Hematopoietic multipotent progenitor cell treated with erythropoietin and hydrocortisone succinate and interleukin-3 and kit ligand, for 15 days (in vitro differentiated cells): ENCODE results near the gene IQCF6.
"Not testable (repeated sequence)": the region's sequence is repeated elsewhere in the genome, so short reads cannot be mapped to it uniquely, and the experiment has no call there.

Source experiments
- DNase-seq: peaks from one replicate; pipeline ENCODE4 v3.0.0-alpha.2; 2015; ENCODE audit warnings: low spot score

IQCF6 gene

DNA sequence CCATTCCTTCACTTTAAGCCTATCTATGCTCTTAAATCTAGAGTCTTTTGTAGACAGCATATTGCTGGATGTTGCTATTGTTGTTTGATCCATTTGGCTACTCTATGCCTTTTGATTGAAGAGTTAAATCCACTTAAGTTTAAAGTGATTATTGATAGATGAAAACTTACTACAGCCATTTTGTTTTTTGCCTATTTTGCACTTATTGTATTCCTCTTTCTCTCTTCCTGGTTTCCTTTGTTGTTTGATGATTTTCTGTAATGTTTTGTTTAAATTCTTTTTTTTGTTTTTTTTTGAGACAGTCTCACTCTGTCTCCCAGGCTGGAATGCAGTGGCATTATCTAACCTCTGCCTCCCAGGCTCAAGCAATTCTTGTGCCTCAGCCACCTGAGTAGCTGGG lies 19.8 kb downstream of the IQCF6 start:
- no peak for DNase-seq

DNA sequence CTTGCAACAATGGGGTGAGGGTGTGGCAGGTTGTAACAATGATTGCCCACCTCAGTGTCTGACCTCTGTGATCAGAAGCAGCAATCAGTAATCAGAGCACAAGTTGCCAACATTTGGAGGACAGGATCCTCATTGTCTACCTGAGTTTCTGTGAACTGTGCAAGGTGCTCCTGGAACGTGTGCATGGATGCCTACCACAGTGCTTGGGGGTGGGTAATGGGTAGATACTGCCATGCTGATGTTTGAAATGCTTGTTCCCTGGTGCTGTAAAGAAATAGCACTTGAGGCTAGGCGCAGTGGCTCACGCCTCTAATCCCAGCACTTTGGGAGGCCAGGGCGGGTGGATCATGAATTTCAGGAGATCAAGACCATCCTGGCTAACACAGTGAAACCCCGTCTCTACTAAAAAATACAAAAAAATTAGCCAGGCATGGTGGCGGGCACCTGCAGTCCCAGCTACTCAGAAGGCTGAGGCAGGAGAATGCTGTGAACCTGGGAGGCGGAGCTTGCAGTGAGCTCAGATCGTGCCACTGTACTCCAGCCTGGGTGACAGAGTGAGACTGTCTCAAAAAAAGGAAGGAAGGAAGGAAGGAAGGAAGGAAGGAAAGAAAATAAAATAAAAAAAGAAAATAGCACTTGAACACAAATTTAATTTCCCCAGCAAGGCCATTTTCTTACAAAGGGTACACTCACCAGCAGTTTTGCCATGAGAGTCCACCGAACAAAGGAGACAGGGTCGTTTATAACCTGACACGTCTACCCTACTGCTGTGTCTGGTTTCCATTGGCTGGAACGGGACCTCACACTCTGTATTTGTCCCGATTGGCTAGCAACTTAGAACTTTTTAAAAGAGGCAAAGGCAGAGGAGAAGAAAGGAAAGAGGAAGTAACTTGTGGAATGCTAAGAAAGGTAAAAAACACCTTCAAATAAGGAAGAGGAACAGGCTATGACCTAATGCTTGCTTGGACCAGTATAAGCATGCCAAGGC lies 25.0 kb downstream of the IQCF6 start:
- not testable (repeated sequence) for DNase-seq

DNA sequence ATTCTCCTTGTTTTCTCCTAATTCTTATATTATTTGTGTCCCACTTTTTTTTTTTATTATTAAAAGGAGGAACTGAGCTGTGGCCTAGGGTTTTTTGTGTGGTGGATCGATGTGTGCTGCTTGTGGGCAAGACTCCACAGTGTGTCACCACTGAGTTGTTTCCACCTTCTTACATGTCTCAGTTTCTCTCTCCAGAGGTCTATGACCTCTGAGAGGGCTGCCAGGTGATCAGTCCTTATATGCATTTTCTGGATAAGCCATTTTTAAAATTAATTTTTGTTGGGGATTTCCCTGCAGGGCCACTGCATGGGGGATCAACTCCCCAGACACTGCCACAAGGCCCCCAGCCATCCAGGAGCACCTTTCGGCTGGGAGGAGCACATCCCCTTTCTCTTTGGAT lies 27.8 kb downstream of the IQCF6 start:
- DNase-seq: no peak

DNA sequence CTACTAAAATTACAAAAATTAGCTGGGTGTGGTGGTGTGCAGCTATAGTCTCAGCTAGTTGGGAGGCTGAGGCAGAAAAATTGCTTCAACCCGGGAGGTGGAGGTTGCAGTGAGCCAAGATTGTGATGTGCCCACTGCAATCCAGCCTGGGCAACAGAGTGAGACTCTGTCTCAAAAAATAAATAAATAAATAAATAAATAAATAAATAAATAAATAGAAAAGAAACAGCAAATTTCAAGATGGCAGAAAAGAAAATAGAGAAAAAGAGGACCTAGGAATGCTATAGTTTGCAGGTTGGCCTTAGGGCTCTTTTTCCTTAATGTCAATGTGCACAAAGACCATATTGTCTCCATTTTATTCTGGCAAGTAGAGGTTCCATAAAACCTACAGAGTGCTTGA lies 28.2 kb downstream of the IQCF6 start:
- DNase-seq: no peak

DNA sequence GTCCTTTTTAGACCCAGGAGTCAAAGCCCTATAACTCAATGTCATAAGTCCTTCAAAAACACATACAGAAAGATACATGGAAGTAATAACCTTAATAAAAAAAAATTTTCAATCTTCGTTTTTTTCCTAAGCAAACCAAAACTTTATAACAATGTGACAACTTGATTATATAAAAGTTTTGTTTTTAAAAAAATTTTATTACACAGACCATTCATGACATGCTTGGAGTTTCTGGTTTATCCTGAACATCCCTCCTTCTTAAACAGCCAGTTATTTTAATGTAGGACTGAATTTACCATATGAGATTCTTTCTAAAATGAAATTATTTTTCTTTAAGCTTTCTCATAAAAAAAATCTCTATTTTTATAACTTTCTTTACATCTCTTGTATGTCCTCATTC lies 30.7 kb downstream of the IQCF6 start:
- no peak for DNase-seq

DNA sequence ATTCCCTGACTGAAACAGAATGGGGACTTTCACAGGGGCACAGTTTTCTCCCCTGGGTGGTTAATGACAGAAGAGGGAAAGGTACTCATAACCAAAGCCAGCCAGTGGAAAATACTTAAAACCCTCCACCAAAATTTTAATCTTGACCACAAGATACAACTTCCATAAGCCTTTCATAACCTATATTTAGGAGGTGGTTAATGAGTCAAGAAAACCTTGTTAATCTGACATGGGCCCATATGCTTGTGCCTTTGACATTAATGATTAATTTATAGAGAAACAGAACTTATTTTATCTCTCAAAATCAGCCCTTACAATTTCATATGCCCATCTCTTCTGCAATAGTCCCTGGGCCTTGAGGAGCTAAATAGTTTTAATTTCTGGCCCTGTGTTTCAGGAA lies 31.2 kb downstream of the IQCF6 start:
- no peak for DNase-seq

DNA sequence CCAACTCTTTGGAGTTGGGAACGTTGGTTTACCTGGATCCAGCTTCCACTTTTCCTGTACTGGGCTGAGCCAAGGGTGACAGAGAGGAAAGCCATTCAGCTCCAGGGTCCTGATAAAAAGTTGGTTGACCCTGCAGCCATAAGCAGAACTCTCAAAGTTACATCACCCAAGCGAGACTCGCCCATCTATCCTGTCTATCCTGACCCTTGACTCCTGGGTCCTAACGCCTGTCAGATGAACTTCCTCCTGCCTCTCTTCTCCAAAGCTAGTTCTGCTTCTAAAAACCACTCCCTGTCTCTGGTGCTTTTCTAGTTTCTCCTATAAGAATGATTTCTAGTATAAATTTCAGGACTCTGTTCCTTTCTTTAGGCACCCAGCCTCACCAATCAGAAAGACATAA lies 36.1 kb downstream of the IQCF6 start:
- DNase-seq: not testable (repeated sequence)

DNA sequence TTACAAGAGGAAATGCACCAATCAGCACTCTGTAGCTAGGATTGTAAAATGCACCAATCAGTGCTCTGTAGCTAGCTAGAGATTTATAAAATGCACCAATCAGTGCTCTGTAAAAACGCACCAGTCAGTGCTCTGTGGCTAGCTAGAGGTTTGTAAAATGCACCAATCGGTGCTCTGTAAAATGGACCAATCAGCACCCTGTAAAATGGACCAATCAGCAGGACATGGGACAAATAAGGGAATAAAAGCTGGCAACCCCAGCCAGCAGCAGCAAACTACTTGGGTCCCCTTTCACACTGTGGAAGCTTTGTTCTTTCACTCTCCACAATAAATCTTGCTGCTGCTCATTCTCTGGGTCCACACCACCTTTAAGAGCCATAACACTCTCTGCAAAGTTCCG lies 36.7 kb downstream of the IQCF6 start:
- DNase-seq: not testable (repeated sequence)

DNA sequence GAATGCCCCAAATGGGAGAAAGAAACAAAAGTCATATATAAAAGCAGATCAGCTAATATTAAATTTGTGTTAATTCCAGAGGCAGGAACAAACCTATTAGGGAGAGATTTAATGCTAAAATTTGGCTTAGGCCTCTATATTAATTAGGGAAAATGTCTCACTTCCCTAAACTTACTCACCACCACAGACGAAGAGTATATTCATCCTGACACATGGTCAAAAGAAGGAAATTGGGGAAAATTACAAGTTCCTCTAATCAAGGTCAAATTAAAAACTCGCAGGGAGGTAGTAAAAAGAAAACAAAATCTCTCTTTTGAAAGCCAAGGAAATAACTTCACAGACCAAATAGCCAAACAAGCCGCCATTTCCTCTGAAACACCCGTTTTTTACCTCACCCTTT lies 39.9 kb downstream of the IQCF6 start:
- DNase-seq: no peak

DNA sequence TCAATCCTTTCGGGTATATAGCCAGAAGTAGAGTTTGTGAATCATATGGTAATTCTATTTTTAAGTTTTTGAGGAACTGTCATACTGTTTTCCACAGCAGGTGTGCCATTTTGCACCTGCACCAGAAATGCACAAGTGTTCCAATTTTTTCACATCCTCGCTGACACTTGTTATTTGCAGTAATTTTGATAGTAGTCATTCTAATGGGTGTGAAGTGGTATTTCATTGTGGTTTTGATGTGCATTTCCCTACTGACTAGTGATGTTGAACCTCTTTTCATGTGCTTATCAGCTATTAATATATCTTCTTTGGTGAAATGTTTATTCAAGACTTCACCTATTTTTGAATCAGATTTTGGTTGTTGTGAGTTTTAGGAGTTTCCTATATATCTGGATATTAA lies 43.1 kb downstream of the IQCF6 start:
- DNase-seq: no peak

DNA sequence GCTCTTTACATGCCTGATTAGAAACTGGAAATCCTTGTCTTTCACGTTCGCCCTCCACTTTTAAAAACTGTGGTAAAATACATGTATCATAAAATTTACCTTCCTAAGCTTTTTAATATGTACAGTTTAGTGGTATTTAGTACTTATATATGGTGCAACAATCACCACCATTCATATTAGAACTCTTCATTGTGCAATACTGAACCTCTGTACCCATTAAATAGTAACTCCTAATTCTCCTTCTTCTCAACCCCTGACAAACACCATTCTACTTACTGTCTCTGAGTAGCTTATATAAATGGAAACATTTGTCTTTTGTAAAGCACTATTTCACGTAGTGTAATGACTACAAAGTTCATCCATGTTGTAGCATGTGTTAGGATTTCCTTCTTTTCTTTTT lies 44.0 kb downstream of the IQCF6 start:
- DNase-seq: no peak

DNA sequence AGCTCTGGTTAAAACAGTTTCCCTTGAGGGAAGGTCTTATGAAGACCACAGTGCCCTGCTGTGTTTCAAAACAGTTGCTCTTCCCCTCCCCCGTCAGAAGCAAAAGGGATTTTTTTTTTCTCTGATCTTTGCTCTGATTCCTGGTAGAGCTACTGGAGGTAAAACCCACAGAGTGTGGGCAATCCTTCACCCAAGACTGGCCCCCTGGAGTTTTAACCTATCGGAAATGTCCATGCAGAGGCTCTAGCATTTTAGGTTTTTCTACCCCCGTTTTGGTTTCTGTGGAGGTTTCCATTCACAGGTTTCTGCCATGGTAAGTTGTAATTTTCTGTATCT lies 44.5 kb downstream of the IQCF6 start:
- no peak for DNase-seq

DNA sequence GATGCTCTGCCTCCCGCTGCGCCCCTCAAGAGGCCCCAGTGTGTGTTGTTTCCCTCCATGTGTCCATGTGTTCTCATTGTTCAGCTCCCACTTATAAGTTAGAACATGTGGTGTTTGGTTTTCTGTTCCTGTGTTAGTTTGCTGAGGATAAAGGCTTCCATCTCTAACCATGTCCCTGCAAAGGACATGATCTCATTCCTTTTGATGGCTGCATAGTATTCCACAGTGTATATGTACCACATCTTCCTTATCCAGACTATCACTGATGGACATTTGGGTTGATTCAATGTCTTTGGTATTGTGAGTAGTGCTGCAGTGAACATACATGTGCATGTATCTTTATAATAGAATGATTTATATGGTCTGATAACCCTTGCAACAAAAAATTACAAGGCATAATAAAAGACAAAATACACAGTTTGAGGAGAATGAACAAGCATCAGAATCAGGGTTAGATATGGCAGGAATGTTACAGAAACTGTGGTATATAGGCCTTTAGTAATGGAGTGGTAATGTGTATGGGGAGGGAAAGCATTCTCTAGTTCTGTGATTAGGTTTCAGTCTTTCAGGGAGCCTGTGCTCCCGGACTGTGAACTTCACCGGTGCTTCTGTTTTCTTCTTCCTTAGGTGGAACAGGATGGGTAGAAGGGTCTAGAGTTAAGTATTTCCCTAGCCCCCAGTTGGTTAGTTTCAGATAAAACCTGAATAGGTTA lies 45.0 kb downstream of the IQCF6 start:
- DNase-seq: no peak

DNA sequence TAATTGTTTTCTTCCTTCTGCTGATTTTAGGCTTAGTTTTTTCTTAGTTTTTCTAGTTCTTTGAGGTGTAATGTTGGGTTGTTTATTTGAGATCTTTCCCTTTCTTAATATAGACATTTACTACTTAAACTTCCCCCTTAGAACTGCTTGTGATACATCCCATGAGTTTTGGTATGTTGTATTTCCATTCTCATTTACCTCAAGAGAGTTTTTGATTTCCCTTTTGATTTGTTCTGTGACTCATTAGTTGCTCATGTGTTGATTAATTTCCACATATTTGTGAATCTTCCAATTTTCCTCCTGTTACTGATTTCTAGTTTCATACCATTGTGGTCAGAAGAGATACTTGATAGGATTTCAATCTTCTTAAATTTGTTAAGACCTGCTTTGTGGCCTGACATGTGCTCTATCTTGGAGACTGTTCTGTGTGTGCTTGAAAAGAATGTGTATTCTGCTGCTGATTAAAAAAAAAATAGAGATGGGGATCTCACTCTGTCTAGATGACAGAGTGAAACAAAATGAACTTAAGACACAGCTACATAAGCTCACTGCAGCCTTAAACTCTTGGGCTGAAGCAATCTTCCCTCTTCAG lies 49.9 kb downstream of the IQCF6 start:
- DNase-seq: no peak
